ENCODE results near the gene RNU4-1.

- no peak for TF ChIP-seq POLR2AphosphoS5 (IDR thresholded peaks at IDR 0.05; ENCODE audit: low read depth, low read length)
- TF ChIP-seq TAF1 (IDR thresholded peaks at IDR 0.05; ENCODE audit: borderline replicate concordance, insufficient read depth, low read length), result no peak
- TF ChIP-seq REST (IDR thresholded peaks at IDR 0.05; ENCODE audit: insufficient read depth in 1 of 2, low read depth in 2 of 2, low read length in 2 of 2), result no peak
Observed at GRCh38 chr12:120328228-120328627, 35.2 kb upstream of the RNU4-1 start.
